Neural cell (in vitro differentiated cells): ENCODE results near the gene ZCCHC4. TPM values are rescaled to one million over a fixed set of nuclear protein-coding genes. Genes with fewer than 3 reads are reported as not detected.

ENCODE experiments used
- H2AFZ ChIP-seq: fragments of 200-600, 300-800 bp; sonication (generic), shearing (Covaris generic); 2 replicates; pipeline ENCODE4 v1.6.0; 2014; ENCODE audit warnings: low read depth, mild to moderate bottlenecking, antibody characterized with exemption, low read length, moderate library complexity
- H3F3A ChIP-seq: fragments of 200-600 bp; shearing (Covaris generic); 2 replicates; pipeline ENCODE4 v1.6.1; 2016; ENCODE audit warnings: mild to moderate bottlenecking, moderate library complexity, mixed read lengths, antibody characterized with exemption, low read length; ENCODE audit not compliant: insufficient read depth, poor library complexity, severe bottlenecking
- H3K27ac ChIP-seq: fragments of 200-600, 300-800 bp; sonication (generic), shearing (Covaris generic); 2 replicates; pipeline ENCODE4 v1.5.1; 2014; ENCODE audit warnings: mild to moderate bottlenecking, low read length, moderate library complexity
- H3K27me3 ChIP-seq: fragments of 300-800, 200-600 bp; sonication (generic), shearing (Covaris generic); 2 replicates; pipeline ENCODE4 v1.6.0; 2014; ENCODE audit warnings: mild to moderate bottlenecking, low read depth, low read length, moderate library complexity; ENCODE audit not compliant: insufficient read depth
- H3K36me3 ChIP-seq: fragments of 300-800, 200-600 bp; sonication (generic), shearing (Covaris generic); 2 replicates; pipeline ENCODE4 v1.5.1; 2014; ENCODE audit warnings: mild to moderate bottlenecking, antibody characterized with exemption, low read length, moderate library complexity; ENCODE audit not compliant: insufficient read depth
- H3K4me2 ChIP-seq: fragments of 300-800, 200-600 bp; sonication (generic), shearing (Covaris generic); 2 replicates; pipeline ENCODE4 v1.6.0; 2014; ENCODE audit warnings: mild to moderate bottlenecking, low read length
- H3K4me3 ChIP-seq: fragments of 300-800, 200-600 bp; sonication (generic), shearing (Covaris generic); 2 replicates; pipeline ENCODE4 v1.5.1; 2014; ENCODE audit warnings: mild to moderate bottlenecking, low read length, moderate library complexity
- H3K79me2 ChIP-seq: fragments of 200-600 bp; shearing (Covaris generic); replicated peaks from 2 replicates; pipeline ENCODE4 v1.6.0; 2014; ENCODE audit warnings: mild to moderate bottlenecking, low read length, moderate library complexity; ENCODE audit not compliant: insufficient read depth
- H3K9ac ChIP-seq: fragments of 300-800, 200-600 bp; sonication (generic), shearing (Covaris generic); 2 replicates; pipeline ENCODE4 v1.6.1; 2016; ENCODE audit warnings: mild to moderate bottlenecking, low read length, mixed read lengths
- H3K9me2 ChIP-seq: fragments of 200-600 bp; shearing (Covaris generic); 2 replicates; pipeline ENCODE4 v1.6.1; 2016; ENCODE audit warnings: mild to moderate bottlenecking, low read length, mixed read lengths; ENCODE audit not compliant: insufficient read depth
- H3K9me3 ChIP-seq: fragments of 200-600, 300-800 bp; sonication (generic), shearing (Covaris generic); 2 replicates; pipeline ENCODE4 v1.6.1; 2016; ENCODE audit warnings: mild to moderate bottlenecking, mixed run types, low read length, moderate library complexity, mixed read lengths
- H4K20me1 ChIP-seq: fragments of 200-600 bp; shearing (Covaris generic); 2 replicates; pipeline ENCODE4 v1.6.1; 2016; ENCODE audit warnings: mild to moderate bottlenecking, mixed run types; ENCODE audit not compliant: insufficient read depth
- CTCF ChIP-seq: fragments of 450-650 bp; IDR thresholded peaks from 2 replicates; pipeline ENCODE4 v1.5.1; 2014; ENCODE audit warnings: antibody characterized with exemption, mild to moderate bottlenecking, moderate library complexity; ENCODE audit not compliant: poor library complexity, severe bottlenecking
- EP300 ChIP-seq: fragments of 450-650 bp; conservative IDR thresholded peaks from 2 replicates; pipeline ENCODE4 v1.6.1; 2014; ENCODE audit warnings: antibody characterized with exemption, mild to moderate bottlenecking, moderate library complexity; ENCODE audit not compliant: poor library complexity, severe bottlenecking
- EZH2 ChIP-seq: fragments of 200-600, 300-800 bp; shearing (Covaris generic), sonication (generic); IDR thresholded peaks from 2 replicates; pipeline ENCODE4 v1.6.1; 2014; ENCODE audit warnings: antibody characterized with exemption, low read length, borderline replicate concordance, mild to moderate bottlenecking; ENCODE audit not compliant: insufficient read depth, poor library complexity, severe bottlenecking
- MXI1 ChIP-seq: fragments of 450-650 bp; conservative IDR thresholded peaks from 2 replicates; pipeline ENCODE4 v1.6.1; 2014; ENCODE audit warnings: antibody characterized with exemption, mild to moderate bottlenecking; ENCODE audit not compliant: poor library complexity, severe bottlenecking
- POLR2AphosphoS5 ChIP-seq: IDR thresholded peaks from 2 replicates; pipeline ENCODE4 v1.6.1; 2012
- RAD21 ChIP-seq: fragments of 450-650 bp; conservative IDR thresholded peaks from 2 replicates; pipeline ENCODE4 v1.6.1; 2014; ENCODE audit warnings: antibody characterized with exemption, mild to moderate bottlenecking, moderate library complexity
- REST ChIP-seq: IDR thresholded peaks from 2 replicates; pipeline ENCODE4 v1.6.1; 2012; ENCODE audit warnings: borderline replicate concordance
- SMC3 ChIP-seq: fragments of 450-650 bp; conservative IDR thresholded peaks from 2 replicates; pipeline ENCODE4 v1.6.1; 2014; ENCODE audit warnings: antibody characterized with exemption, mild to moderate bottlenecking, moderate library complexity; ENCODE audit not compliant: poor library complexity
- TAF1 ChIP-seq: IDR thresholded peaks from 2 replicates; pipeline ENCODE4 v1.6.1; 2012; ENCODE audit warnings: low read depth
- polyA plus RNA-seq: library from polyadenylated mRNA; depleted of rRNA; stranded (reverse); fragments of >200 nt; gene quantifications from 2 replicates; pipeline ENCODE4 v1.2.3, GENCODE V29; 2014

The ZCCHC4 gene
- polyA plus RNA-seq, 1 donor from 2014 or later: 8.6 TPM

- Histone ChIP-seq H3K9me3 (no peaks in the 10 kb centered on the region), H3K9me2 (no peaks in the 10 kb centered on the region), H3K4me3 (no peak overlapping the region), H3K79me2 (no peaks in the 10 kb centered on the region), H2AFZ (no peak overlapping the region), H3K36me3 (peaks cover 9% of the 10 kb centered on the region), H3K27ac (no peak overlapping the region), H3K9ac (no peak overlapping the region), H4K20me1 (no peaks in the 10 kb centered on the region), H3K4me2 (no peak overlapping the region), H3F3A (no peaks in the 10 kb centered on the region), H3K27me3 (no peaks in the 10 kb centered on the region)
- TF ChIP-seq EP300: no peak
- TF ChIP-seq RAD21: no peak
- no peak for TF ChIP-seq SMC3
- TF ChIP-seq REST: no peak
- no peak for TF ChIP-seq CTCF
- no peak for TF ChIP-seq TAF1
- no peak for TF ChIP-seq POLR2AphosphoS5
- TF ChIP-seq MXI1: no peak
- no peak for TF ChIP-seq EZH2
Measured at GRCh38 chr4:25386926-25387325, 74.4 kb downstream of the ZCCHC4 start.

GRCh38 chr4:25397305-25397704 lies 84.7 kb downstream of the ZCCHC4 start:
- Histone ChIP-seq H4K20me1 (no peaks in the 10 kb centered on the region), H3K9me2 (no peaks in the 10 kb centered on the region), H3K4me3 (no peak overlapping the region), H3K79me2 (no peaks in the 10 kb centered on the region), H3F3A (no peaks in the 10 kb centered on the region), H3K9ac (no peak overlapping the region), H3K36me3 (peaks cover 24% of the 10 kb centered on the region), H3K27me3 (no peaks in the 10 kb centered on the region), H3K27ac (no peak overlapping the region), H3K4me2 (no peak overlapping the region), H3K9me3 (peaks cover 6% of the 10 kb centered on the region), H2AFZ (no peak overlapping the region)
- TF ChIP-seq EZH2 (no peak), REST (no peak), MXI1 (no peak), POLR2AphosphoS5 (no peak), TAF1 (no peak), CTCF (no peak), SMC3 (no peak), EP300 (no peak), RAD21 (no peak)
